MCF 10A (cell line): Measurements from ENCODE around the gene MOXD1. TPM values are rescaled to one million over a fixed set of nuclear protein-coding genes. Genes with fewer than 3 reads are reported as not detected.

Experiments
- BruUV-seq: library from RNA; stranded (reverse); fragments of 400-500 nt; replicated peaks from 2 replicates; lab custom pipeline; 2021; lab: Mats Ljungman, UMichigan
- CTCF ChIA-PET: fragments of 300-600 bp; sonication (Branson Sonifier 250); formaldehyde crosslinking; extraction: SDS; loops from one replicate; lab custom pipeline; 2021; ENCODE audit warnings: antibody characterized with exemption, inconsistent platforms; lab: Yijun Ruan, JAX
- POLR2A ChIA-PET: fragments of 300-600, 350-650 bp; sonication (Branson Sonifier 250); formaldehyde crosslinking; extraction: SDS; loops from one replicate; lab custom pipeline; 2020; ENCODE audit warnings: antibody characterized with exemption, inconsistent platforms; lab: Yijun Ruan, JAX
- DNase-seq: peaks from one replicate; pipeline ENCODE4 v3.0.0-alpha.2; 2018; ENCODE audit not compliant: unreplicated experiment
- H3K27ac Mint-ChIP-seq: one replicate; pipeline ENCODE4 v1.8.0; 2022; ENCODE audit warnings: mild to moderate bottlenecking, low read depth, mixed read lengths; ENCODE audit not compliant: unreplicated experiment
- H3K27me3 Mint-ChIP-seq: one replicate; pipeline ENCODE4 v1.8.0; 2022; ENCODE audit warnings: mixed read lengths; ENCODE audit not compliant: insufficient read depth, unreplicated experiment
- H3K36me3 Mint-ChIP-seq: one replicate; pipeline ENCODE4 v1.8.0; 2022; ENCODE audit warnings: mild to moderate bottlenecking, moderate library complexity, mixed read lengths; ENCODE audit not compliant: insufficient read depth, unreplicated experiment
- H3K4me1 Mint-ChIP-seq: one replicate; pipeline ENCODE4 v1.8.0; 2022; ENCODE audit warnings: mixed read lengths; ENCODE audit not compliant: insufficient read depth, unreplicated experiment
- H3K4me3 Mint-ChIP-seq: one replicate; pipeline ENCODE4 v1.8.0; 2022; ENCODE audit warnings: mild to moderate bottlenecking, moderate library complexity, mixed read lengths; ENCODE audit not compliant: unreplicated experiment
- H3K9me3 Mint-ChIP-seq: one replicate; pipeline ENCODE4 v1.8.0; 2022; ENCODE audit warnings: mixed read lengths; ENCODE audit not compliant: unreplicated experiment
- intact Hi-C: fragments of 100-400 bp; cut with micrococcal nuclease; formaldehyde crosslinking; loops from 2 replicates; pipeline ENCODE4 v1.14.1; 2022
- total RNA-seq: library from RNA; stranded (reverse); gene quantifications from 2 replicates; pipeline ENCODE4 v1.2.3, GENCODE V29; 2022
- TF ChIP-seq, protein P1 (sequence below): fragments of 200-600 bp; IDR thresholded peaks from one replicate; pipeline ENCODE4 v1.8.0; 2022; ENCODE audit warnings: antibody characterized with exemption, mild to moderate bottlenecking; ENCODE audit not compliant: unreplicated experiment

MOXD1 gene
- total RNA-seq, 1 experiment from 2014 or later = 0.09 TPM

DNA sequence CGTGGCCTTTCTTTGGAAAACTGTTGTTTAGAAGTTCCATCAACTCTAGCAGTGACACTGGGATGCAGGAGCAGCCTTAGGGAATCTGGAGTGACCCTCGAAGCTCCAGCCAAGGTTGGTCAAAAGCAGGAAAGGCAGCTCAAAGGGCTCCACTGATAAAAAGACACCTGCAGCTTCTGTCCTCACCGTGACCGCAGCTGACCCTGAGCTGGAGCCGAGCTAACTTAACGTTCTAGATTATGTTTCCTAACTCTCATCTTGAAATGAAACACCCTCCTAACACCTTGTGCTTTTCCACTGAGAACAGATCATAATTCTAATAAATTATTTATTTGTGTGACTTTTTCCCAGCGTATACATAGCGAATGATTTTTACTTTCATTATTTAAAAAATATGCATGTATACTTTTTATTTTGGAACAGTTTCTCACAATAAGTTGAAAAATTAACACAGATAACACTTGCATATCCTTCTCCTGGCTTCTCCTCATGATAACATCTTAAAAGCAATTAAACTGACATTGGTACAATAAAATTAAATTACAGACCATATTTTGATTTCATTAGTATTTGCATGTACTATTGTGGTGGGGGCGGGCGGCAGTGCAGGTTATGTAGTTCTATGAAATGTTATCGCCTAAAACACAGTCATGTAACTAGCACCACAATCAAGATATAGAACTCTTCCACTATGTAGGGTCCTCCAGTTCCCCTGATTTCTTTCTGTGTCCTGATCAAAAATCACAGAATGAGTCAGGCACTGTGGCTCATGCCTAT, 116.1 kb downstream of the MOXD1 start:
- no TSS peak for BruUV-seq
- Mint-ChIP-seq H3K27ac (no peak overlapping the region), H3K9me3 (peaks cover 6% of the 10 kb centered on the region), H3K27me3 (no peaks in the 10 kb centered on the region), H3K4me3 (no peak overlapping the region), H3K36me3 (no peaks in the 10 kb centered on the region), H3K4me1 (no peaks in the 10 kb centered on the region)
- TF ChIP-seq, protein P1, sequence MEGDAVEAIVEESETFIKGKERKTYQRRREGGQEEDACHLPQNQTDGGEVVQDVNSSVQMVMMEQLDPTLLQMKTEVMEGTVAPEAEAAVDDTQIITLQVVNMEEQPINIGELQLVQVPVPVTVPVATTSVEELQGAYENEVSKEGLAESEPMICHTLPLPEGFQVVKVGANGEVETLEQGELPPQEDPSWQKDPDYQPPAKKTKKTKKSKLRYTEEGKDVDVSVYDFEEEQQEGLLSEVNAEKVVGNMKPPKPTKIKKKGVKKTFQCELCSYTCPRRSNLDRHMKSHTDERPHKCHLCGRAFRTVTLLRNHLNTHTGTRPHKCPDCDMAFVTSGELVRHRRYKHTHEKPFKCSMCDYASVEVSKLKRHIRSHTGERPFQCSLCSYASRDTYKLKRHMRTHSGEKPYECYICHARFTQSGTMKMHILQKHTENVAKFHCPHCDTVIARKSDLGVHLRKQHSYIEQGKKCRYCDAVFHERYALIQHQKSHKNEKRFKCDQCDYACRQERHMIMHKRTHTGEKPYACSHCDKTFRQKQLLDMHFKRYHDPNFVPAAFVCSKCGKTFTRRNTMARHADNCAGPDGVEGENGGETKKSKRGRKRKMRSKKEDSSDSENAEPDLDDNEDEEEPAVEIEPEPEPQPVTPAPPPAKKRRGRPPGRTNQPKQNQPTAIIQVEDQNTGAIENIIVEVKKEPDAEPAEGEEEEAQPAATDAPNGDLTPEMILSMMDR = no peak
- POLR2A ChIA-PET = no interaction called here
- CTCF ChIA-PET = interaction anchor here (0.6 to 4.6 kb wide), 6 partner anchors 12 to 370 kb away, joined by 3 to 25 read pairs (median 4); no protein-coding TSS in a partner anchor
- no peak for DNase-seq
- intact Hi-C loops = no loop called here

DNA sequence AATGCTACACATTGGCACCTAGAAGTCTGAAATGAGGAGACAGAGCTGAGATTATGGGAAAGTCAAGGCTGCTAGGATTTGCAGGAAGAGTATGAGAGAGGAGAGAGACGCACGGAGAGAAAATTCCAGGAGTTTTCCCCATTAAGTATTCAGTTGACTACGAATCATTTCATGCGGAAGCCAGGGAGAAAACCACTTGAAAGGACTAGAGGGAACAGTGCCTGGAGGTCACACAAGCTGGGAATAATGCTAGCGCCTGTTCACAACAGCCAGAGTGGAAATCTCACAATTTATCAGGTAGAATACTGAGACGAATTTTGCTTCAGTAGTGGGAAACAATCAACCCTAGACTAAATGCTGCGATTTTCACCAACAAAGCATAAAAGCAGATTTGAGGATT, 118.6 kb downstream of the MOXD1 start:
- Mint-ChIP-seq H3K4me3 (no peak overlapping the region), H3K4me1 (no peaks in the 10 kb centered on the region), H3K27me3 (no peaks in the 10 kb centered on the region), H3K9me3 (peaks cover 6% of the 10 kb centered on the region), H3K27ac (no peak overlapping the region), H3K36me3 (no peaks in the 10 kb centered on the region)
- TF ChIP-seq, protein P1 = no peak
- intact Hi-C loops = no loop called here
- POLR2A ChIA-PET = no interaction called here
- BruUV-seq = no TSS peak
- DNase-seq = no peak
- CTCF ChIA-PET = interaction anchor here (1.9 to 7.1 kb wide), 2 partner anchors 11 to 13 kb away, joined by 7 to 357 read pairs; no protein-coding TSS in a partner anchor

GRCh38 chr6:132280436-132280835, 120.8 kb downstream of the MOXD1 start:
- no peak for DNase-seq
- Mint-ChIP-seq H3K9me3 (peaks cover 6% of the 10 kb centered on the region), H3K4me1 (no peaks in the 10 kb centered on the region), H3K4me3 (no peak overlapping the region), H3K27me3 (no peaks in the 10 kb centered on the region), H3K36me3 (no peaks in the 10 kb centered on the region), H3K27ac (no peak overlapping the region)
- BruUV-seq = no TSS peak
- ChIA-PET CTCF (interaction anchor here (0.6 to 7.1 kb wide), 102 partner anchors 12 to 1235 kb away, joined by 3 to 357 read pairs (median 5); partner anchors contain the start of genes CCN2, SLC18B1 and STX7), POLR2A (interaction anchor here (0.6 to 1.6 kb wide), 10 partner anchors 8 to 717 kb away, joined by 3 to 9 read pairs (median 4); no protein-coding TSS in a partner anchor)
- intact Hi-C loops = no loop called here
- TF ChIP-seq, protein P1 = no peak

DNA sequence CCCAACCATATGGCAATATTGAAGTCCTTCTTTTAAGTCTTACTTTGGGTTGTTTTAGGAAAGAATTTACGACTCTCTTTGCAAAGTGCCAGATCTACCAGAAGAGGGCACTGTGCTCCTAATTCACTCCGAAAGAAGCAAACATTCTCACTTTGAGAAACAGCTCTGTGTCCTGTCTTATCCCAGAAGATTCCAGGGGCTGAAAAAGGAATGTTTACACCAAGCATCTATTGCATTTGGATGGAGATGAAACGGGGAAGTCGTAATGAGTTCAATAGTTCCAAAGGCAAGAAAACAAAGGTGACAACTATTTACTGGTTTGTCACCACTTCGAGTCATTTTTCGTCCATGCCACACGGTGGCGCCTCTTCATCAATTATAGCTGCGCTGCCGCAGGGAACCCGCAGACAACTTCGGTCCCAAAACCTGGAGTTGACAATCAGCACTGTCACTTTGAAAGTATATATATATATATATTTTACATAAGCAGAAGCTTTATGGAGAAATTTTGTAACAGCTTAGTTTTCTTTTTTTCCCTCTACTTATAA, 121.6 kb downstream of the MOXD1 start:
- TF ChIP-seq, protein P1 = peak; percentile 76
- Mint-ChIP-seq H3K9me3 (peaks cover 6% of the 10 kb centered on the region), H3K4me3 (peak overlapping the region; percentile 71), H3K27me3 (no peaks in the 10 kb centered on the region), H3K36me3 (no peaks in the 10 kb centered on the region), H3K27ac (no peak overlapping the region), H3K4me1 (no peaks in the 10 kb centered on the region)
- ChIA-PET POLR2A (interaction anchor here (0.6 to 1.6 kb wide), 12 partner anchors 9 to 716 kb away, joined by 3 to 9 read pairs (median 3); no protein-coding TSS in a partner anchor), CTCF (interaction anchor here (0.6 to 7.1 kb wide), 117 partner anchors 11 to 1236 kb away, joined by 3 to 357 read pairs (median 4); partner anchors contain the start of genes CCN2, SLC18B1 and STX7)
- intact Hi-C loops = loop anchor here (1.0 kb wide), 3 partner anchors 19 to 354 kb away; no protein-coding TSS in a partner anchor
- DNase-seq = peak; percentile 77
- no TSS peak for BruUV-seq
